ENCODE data around the gene JADE3.
A peak's percentile ranks its signal among the peaks of the same experiment; 100 is the strongest.

Gene JADE3

DNA sequence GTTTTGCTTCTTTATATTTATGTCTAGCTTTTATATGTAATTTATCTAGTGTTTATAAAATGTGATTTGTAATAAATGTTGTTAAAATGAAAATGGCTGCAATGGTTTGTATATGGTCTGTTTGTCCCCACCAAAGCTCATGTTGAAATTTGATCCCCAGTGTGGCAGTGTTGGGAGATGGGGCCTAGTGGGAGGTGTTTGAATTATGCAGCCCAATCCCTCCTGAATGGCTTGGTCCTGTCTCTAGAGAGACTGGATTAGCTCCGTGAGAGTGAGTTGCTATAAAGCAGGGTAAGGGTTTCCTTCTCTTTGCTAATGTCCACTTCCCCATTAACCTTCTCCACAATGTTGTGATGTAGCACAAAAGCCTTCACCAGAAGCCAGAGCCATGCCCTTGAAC, 30.0 kb upstream of the JADE3 start:
- TF ChIP-seq, protein P1, sequence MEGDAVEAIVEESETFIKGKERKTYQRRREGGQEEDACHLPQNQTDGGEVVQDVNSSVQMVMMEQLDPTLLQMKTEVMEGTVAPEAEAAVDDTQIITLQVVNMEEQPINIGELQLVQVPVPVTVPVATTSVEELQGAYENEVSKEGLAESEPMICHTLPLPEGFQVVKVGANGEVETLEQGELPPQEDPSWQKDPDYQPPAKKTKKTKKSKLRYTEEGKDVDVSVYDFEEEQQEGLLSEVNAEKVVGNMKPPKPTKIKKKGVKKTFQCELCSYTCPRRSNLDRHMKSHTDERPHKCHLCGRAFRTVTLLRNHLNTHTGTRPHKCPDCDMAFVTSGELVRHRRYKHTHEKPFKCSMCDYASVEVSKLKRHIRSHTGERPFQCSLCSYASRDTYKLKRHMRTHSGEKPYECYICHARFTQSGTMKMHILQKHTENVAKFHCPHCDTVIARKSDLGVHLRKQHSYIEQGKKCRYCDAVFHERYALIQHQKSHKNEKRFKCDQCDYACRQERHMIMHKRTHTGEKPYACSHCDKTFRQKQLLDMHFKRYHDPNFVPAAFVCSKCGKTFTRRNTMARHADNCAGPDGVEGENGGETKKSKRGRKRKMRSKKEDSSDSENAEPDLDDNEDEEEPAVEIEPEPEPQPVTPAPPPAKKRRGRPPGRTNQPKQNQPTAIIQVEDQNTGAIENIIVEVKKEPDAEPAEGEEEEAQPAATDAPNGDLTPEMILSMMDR (IDR thresholded peaks at IDR 0.05; ENCODE audit: low read depth, low read length, missing control alignments) = no peak
- in situ Hi-C loops (cut with HindIII; ENCODE audit: low sequenced_read_pairs) = no loop called here
- no peak for DNase-seq (ENCODE audit: low read depth)
- H3K4me3 ChIP-seq (ENCODE audit: low read depth, low read length) = no peak overlapping the region

DNA sequence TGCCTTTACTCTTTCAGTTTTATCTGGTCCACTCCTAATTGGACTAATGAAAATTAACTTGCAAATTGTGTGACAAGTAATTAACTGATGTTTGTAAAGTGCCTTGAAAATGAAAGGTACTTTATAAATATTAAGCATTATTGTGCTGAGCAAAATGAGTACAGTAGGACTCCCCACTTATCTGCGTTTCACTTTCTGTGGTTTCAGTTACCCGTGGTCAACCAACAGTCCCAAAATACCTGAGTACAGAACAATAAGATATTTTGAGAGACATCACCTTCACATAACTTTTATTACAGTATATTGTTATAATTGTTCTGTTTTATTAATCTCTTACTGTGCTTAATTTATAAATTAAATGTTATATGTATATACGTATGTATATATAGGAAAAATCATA, 27.4 kb upstream of the JADE3 start:
- no peak for DNase-seq (ENCODE audit: low read depth)
- no peak overlapping the region for H3K4me3 ChIP-seq (ENCODE audit: low read depth, low read length)
- in situ Hi-C loops (cut with HindIII; ENCODE audit: low sequenced_read_pairs) = no loop called here
- TF ChIP-seq, protein P1 (IDR thresholded peaks at IDR 0.05; ENCODE audit: low read depth, low read length, missing control alignments) = no peak

DNA sequence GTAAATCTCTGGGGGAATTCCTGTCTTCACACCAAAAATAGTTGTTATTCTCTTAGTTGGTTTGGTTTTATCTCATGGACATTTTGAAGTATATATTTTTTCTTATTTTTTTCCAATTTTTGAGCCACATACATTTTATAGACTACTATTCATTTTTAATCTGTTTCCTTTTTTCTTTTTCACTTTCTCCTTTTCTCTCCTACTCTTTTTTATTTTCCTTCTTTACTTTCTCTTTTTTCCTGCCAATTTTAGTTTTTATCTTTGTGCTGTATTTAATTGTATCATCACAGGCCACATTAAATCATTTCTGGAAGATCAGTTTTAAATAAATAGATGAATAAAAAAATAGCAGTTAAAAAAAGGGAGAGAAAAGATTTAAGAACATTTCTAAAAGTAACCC, 14.0 kb upstream of the JADE3 start:
- DNase-seq (ENCODE audit: low read depth) = no peak
- TF ChIP-seq, protein P1 (IDR thresholded peaks at IDR 0.05; ENCODE audit: low read depth, low read length, missing control alignments) = no peak
- in situ Hi-C loops (cut with HindIII; ENCODE audit: low sequenced_read_pairs) = no loop called here
- no peak overlapping the region for H3K4me3 ChIP-seq (ENCODE audit: low read depth, low read length)

DNA sequence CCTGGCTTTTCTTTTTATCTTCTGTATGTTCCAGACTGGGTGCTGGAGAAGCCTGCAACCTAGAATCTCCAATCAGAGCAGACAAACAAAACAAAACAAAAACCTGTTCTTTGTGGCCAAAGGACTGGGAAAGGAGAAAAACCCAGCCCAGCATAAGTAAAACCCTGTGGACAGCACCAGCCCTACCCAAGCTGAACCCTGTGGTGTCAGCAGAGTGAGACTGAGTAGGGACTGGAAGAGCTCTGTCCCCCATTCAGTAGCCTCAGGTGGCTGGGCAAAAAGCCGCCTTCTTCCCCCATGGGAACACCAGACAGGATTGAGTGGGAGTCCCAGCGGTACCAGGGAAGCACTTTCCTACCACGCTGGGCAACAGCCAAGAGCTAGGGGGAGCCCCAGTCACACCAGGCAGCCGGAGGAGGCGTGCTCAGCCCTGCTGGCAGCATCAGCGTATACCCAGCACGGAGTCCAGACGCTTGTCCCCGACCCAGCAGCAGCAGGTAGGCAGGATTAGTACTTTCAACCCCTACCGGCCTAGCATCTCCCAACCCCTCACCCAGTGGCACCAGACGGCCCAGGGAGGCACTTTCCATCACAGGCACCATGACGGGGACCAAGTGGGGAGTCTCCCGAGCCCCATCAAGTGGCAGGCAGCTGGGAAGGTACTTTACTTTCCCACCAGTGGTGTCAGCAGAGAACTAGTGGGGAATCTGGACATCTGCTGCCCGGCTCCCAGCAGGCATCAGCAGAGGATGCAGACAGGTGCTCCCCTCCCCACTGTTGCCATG, 8.6 kb upstream of the JADE3 start:
- TF ChIP-seq, protein P1 (IDR thresholded peaks at IDR 0.05; ENCODE audit: low read depth, low read length, missing control alignments) = peak; percentile 60
- H3K4me3 ChIP-seq (ENCODE audit: low read depth, low read length) = peak overlapping the region; percentile 41
- in situ Hi-C loops (cut with HindIII; ENCODE audit: low sequenced_read_pairs) = no loop called here
- peak; percentile 38 for DNase-seq (ENCODE audit: low read depth)

DNA sequence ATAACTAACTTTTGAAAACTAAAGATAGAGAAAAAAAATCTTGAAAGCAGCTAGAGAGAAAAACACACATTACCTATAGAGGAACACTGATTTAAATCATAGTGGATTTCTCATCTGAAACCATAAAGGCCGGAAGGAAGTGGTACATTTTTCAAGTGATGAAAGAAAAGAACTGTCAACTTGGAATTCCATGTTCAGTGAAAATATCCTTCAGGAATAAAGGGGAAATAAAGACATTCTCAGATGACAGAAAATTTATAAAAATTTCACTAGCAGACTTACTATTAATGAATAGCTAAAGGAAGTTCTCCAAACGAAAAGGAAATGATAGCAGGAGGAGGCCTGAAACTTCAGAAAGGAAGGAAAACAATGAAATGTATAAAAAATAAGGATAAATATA, 7.6 kb upstream of the JADE3 start:
- DNase-seq (ENCODE audit: low read depth) = no peak
- in situ Hi-C loops (cut with HindIII; ENCODE audit: low sequenced_read_pairs) = no loop called here
- H3K4me3 ChIP-seq (ENCODE audit: low read depth, low read length) = no peak overlapping the region
- TF ChIP-seq, protein P1 (IDR thresholded peaks at IDR 0.05; ENCODE audit: low read depth, low read length, missing control alignments) = no peak

DNA sequence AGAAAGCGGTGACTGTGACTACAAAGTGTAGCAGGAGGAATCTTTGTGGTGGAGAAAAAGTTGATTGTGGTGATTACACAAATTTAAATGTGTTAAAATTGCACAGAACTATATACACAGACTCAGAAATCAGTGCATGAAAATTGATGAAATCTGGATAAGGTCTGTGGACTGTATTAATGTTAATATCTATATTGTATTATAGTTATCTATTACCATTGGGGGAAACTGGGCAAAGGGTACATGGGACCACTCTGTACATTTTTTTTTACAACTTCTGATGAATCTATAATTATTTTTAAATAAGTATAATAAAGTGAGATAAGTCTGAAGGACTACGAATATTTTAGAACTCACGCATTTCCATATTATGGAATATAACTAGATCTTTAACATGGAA, 1.8 kb upstream of the JADE3 start:
- TF ChIP-seq, protein P1 (IDR thresholded peaks at IDR 0.05; ENCODE audit: low read depth, low read length, missing control alignments) = no peak
- DNase-seq (ENCODE audit: low read depth) = no peak
- H3K4me3 ChIP-seq (ENCODE audit: low read depth, low read length) = no peak overlapping the region
- in situ Hi-C loops (cut with HindIII; ENCODE audit: low sequenced_read_pairs) = no loop called here
